Measurements from ENCODE around the gene SLC22A12. TPM values are rescaled to one million over a fixed set of nuclear protein-coding genes. Genes with fewer than 3 reads are reported as not detected.

Gene SLC22A12
- total RNA-seq, 4 donors from 2014 or later = not detected

DNA sequence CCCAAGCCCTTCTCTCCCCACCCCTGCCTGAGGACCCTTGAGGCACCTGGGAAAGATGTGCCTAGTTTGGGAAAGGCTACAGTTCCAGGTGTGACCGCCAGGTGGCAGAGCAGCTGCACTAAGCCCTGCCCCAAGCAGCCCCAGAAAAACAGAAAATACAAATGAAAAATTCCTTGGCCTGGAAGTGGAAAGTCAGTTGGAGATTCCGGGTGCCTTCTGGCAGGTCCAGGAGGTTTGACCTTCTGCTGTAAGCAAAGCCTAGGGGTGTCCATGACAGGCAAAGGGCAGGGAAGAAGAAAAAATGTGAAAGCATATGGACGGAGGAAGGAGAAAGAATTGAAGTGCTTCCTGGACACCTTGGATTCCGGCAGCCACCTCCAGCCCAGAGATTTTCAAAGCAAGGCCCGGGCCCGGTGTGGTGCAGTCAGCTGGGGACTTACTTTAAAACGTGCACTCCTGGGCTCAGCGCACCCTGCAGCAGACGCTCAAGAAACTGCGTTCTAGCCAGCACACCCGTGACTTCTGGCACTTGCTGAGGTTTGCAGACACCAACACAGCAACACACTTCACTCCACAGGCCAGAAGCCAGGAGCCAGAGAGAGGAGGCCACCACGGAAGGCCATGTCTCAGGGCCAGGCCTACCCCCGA is 37.3 kb upstream of the SLC22A12 start:
- peak overlapping the region; percentile 31 to 72 (median 60) for H3K27ac ChIP-seq
- H3K9me3 ChIP-seq = no peaks in the 10 kb centered on the region
- WGBS, 2 donors (ENCODE audit: low coverage in 1 of 2) = 20 to 46% methylated on average over 3 to 13 of the region's 13 CpGs
- H3K36me3 ChIP-seq = no peaks in the 10 kb centered on the region
- in situ Hi-C loops (cut with MboI; ENCODE audit: low pct_ligation_motif_present in 1 of 4, low pct_unique_long_range_greater_than_20kb in 1 of 4, low sequenced_read_pairs in 3 of 4) (no loop called here), intact Hi-C loops (cut with DNase I; ENCODE audit: low total_unique reads) (loop anchor here (1.0 kb wide), 1 partner anchor 100 kb away; no protein-coding TSS in a partner anchor)
- H3K4me3 ChIP-seq = no peak overlapping the region
- TF ChIP-seq, protein P1, sequence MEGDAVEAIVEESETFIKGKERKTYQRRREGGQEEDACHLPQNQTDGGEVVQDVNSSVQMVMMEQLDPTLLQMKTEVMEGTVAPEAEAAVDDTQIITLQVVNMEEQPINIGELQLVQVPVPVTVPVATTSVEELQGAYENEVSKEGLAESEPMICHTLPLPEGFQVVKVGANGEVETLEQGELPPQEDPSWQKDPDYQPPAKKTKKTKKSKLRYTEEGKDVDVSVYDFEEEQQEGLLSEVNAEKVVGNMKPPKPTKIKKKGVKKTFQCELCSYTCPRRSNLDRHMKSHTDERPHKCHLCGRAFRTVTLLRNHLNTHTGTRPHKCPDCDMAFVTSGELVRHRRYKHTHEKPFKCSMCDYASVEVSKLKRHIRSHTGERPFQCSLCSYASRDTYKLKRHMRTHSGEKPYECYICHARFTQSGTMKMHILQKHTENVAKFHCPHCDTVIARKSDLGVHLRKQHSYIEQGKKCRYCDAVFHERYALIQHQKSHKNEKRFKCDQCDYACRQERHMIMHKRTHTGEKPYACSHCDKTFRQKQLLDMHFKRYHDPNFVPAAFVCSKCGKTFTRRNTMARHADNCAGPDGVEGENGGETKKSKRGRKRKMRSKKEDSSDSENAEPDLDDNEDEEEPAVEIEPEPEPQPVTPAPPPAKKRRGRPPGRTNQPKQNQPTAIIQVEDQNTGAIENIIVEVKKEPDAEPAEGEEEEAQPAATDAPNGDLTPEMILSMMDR (IDR thresholded peaks at IDR 0.05) = peak; percentile 94 to 99 (median 97)
- TF ChIP-seq POLR2AphosphoS5 (IDR thresholded peaks at IDR 0.05) = no peak
- DNase-seq = peak; percentile 59
- H3K4me1 ChIP-seq = peaks cover 7 to 24% (median 22%) of the 10 kb centered on the region in 4 donors
- H3K27me3 ChIP-seq = no peaks in the 10 kb centered on the region

DNA sequence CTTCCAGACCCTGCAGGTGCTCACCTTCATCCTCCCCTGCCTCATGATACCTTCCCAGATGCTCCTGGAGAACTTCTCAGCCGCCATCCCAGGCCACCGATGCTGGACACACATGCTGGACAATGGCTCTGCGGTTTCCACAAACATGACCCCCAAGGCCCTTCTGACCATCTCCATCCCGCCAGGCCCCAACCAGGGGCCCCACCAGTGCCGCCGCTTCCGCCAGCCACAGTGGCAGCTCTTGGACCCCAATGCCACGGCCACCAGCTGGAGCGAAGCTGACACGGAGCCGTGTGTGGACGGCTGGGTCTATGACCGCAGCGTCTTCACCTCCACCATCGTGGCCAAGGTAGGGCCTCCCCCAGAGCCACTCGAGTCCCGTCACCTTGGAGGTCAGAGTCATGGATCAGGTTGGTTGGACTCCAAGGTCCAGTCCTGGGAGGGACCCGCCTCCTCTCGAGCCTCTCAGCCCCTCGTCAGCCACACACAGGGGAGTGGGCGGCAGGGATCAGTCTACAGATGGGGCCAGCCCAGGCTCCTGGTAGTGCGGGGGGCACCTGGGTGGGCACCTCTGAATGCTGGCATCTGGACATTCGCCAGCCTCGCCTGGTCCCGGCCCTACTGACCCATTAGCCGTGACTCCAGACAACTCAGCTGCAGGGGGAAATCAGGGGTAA is 34.8 kb upstream of the SLC22A12 start:
- 92% methylated on average over 25 of the region's 26 CpGs; no CpG with 5 or more reads in 1 of the 2 donors for WGBS, 2 donors (ENCODE audit: low coverage in 1 of 2)
- Histone ChIP-seq H3K27ac (no peak overlapping the region), H3K9me3 (no peaks in the 10 kb centered on the region), H3K4me3 (no peak overlapping the region), H3K36me3 (no peaks in the 10 kb centered on the region), H3K27me3 (no peaks in the 10 kb centered on the region), H3K4me1 (peaks cover 7 to 24% (median 22%) of the 10 kb centered on the region in 4 donors)
- in situ Hi-C loops (cut with MboI; ENCODE audit: low pct_ligation_motif_present in 1 of 4, low pct_unique_long_range_greater_than_20kb in 1 of 4, low sequenced_read_pairs in 3 of 4) = no loop called here
- no peak for TF ChIP-seq POLR2AphosphoS5 (IDR thresholded peaks at IDR 0.05)
- TF ChIP-seq, protein P1 (IDR thresholded peaks at IDR 0.05) = no peak
- TF ChIP-seq EP300 (IDR thresholded peaks at IDR 0.05; ENCODE audit: low read depth) = no peak
- TF ChIP-seq POLR2A (IDR thresholded peaks at IDR 0.05) = no peak
- DNase-seq = no peak
- intact Hi-C loops (cut with DNase I; ENCODE audit: low total_unique reads) = no loop called here

DNA sequence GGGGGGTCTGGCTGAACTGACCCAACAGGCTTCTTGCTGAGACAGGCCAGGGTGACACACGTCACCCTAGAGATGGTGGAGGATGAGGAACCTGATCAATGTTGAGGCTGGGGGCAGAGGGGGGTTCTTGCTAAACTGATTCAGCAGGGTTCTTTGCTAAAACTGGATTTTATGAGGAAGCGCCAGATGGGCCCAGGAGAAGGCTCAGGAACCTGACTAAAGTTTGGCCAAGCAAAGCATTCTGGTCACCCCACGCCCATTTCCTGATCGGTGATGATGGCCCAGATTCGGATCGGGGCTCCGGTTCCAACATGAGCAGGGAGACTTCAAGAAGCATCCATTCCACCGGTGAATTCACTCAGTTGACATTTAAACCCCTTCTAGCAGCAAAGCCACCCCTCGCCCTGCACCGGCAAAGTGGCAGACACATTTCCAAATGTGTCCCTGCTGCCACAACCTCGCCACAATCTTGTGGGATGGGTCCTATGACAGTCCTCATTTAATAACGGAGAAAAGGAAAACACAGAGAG is 34.2 kb upstream of the SLC22A12 start:
- Histone ChIP-seq H3K4me1 (peaks cover 7 to 24% (median 22%) of the 10 kb centered on the region in 4 donors), H3K27me3 (no peaks in the 10 kb centered on the region), H3K9me3 (no peaks in the 10 kb centered on the region), H3K36me3 (no peaks in the 10 kb centered on the region), H3K4me3 (no peak overlapping the region), H3K27ac (no peak overlapping the region)
- no peak for DNase-seq
- in situ Hi-C loops (cut with MboI; ENCODE audit: low pct_ligation_motif_present in 1 of 4, low pct_unique_long_range_greater_than_20kb in 1 of 4, low sequenced_read_pairs in 3 of 4) = no loop called here
- WGBS, 2 donors (ENCODE audit: low coverage in 1 of 2) = 79 to 88% methylated on average over 7 to 12 of the region's 12 CpGs
- TF ChIP-seq, protein P1 (IDR thresholded peaks at IDR 0.05) = no peak
- intact Hi-C loops (cut with DNase I; ENCODE audit: low total_unique reads) = no loop called here

DNA sequence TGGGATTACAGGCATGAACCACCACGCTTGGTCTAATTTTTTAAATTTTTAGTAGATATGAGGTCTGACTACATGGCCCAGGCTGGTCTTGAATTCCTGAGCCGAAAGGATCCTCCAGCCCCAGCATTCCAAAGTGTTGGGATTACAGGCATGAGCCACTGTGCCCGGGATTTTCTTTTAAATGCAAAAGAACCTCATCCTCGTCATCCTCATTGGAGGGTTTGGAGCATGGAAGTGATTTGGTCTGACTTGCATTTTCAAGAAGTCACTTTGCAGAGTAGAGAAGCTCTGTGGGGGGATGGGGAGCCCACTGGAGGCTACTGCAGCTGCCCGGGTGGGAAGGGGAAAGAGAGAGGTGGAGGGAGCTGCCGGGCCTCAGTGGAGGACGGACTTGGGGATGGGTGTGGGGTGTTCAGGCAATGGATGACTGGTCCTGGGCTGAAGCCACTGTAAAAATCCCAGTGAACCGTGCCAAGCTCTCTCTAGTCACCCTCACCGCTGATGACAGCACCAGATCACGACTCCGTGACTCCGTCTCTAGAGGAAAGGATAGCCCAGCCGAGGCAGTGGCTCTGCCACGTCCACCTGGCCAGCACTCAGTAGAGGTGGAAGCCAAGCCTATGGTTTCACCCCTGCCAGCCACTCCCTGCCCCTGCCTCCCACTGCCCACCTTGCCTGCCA is 32.8 kb upstream of the SLC22A12 start:
- in situ Hi-C loops (cut with MboI; ENCODE audit: low pct_ligation_motif_present in 1 of 4, low pct_unique_long_range_greater_than_20kb in 1 of 4, low sequenced_read_pairs in 3 of 4) (no loop called here), intact Hi-C loops (cut with DNase I; ENCODE audit: low total_unique reads) (no loop called here)
- Histone ChIP-seq H3K27ac (no peak overlapping the region), H3K4me3 (no peak overlapping the region), H3K36me3 (no peaks in the 10 kb centered on the region), H3K4me1 (peaks cover 7 to 24% (median 22%) of the 10 kb centered on the region in 4 donors), H3K27me3 (no peaks in the 10 kb centered on the region), H3K9me3 (no peaks in the 10 kb centered on the region)
- no peak for DNase-seq
- 70 to 91% methylated on average over 7 to 11 of the region's 14 CpGs for WGBS, 2 donors (ENCODE audit: low coverage in 1 of 2)
- TF ChIP-seq, protein P1 (IDR thresholded peaks at IDR 0.05) = no peak
- TF ChIP-seq POLR2AphosphoS5 (IDR thresholded peaks at IDR 0.05) = no peak
- no peak for TF ChIP-seq EP300 (IDR thresholded peaks at IDR 0.05; ENCODE audit: low read depth)
- no peak for TF ChIP-seq POLR2A (IDR thresholded peaks at IDR 0.05)

Measured in transverse colon (tissue), 4 donors.